Measurements from ENCODE around the gene ILDR1. TPM values are rescaled to one million over a fixed set of nuclear protein-coding genes. Genes with fewer than 3 reads are reported as not detected.

The ILDR1 gene
- total and polyA plus RNA-seq, 8 donors = 4.1 to 9.8 (median 5.3) TPM

DNA sequence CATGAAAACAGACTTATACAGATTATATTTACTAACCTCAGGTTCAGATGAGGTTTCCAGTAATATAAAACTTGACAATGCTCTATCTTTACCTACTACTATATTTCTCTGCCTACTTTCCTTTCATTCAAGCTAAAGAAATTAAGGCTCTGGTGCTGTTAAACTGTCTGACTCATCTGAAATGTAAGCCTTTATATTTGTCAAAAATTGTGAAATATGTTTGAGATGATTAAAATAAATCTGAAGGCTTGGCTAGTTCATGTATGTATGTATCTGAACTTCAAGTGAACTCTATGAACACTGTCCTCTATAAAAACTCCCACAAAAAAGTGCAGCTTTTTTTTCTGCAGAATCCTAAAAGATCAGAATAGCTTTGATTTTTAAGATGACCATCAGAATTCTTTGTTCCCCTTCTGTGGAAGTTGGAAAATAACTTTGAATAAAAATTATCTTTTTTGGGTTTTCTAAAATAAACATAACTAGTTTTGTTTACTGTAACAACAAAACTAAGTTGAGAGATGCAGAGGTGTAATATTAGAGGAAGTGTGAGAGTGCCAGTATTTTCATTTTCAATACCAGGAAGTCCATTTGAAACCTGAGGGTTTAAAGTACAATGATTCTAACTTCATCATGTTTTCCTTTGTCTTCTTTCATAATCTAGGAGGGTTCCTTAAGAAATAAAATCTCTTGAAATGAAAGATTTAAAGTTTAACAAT is 42.2 kb downstream of the ILDR1 start:
- TF ChIP-seq, protein P1, sequence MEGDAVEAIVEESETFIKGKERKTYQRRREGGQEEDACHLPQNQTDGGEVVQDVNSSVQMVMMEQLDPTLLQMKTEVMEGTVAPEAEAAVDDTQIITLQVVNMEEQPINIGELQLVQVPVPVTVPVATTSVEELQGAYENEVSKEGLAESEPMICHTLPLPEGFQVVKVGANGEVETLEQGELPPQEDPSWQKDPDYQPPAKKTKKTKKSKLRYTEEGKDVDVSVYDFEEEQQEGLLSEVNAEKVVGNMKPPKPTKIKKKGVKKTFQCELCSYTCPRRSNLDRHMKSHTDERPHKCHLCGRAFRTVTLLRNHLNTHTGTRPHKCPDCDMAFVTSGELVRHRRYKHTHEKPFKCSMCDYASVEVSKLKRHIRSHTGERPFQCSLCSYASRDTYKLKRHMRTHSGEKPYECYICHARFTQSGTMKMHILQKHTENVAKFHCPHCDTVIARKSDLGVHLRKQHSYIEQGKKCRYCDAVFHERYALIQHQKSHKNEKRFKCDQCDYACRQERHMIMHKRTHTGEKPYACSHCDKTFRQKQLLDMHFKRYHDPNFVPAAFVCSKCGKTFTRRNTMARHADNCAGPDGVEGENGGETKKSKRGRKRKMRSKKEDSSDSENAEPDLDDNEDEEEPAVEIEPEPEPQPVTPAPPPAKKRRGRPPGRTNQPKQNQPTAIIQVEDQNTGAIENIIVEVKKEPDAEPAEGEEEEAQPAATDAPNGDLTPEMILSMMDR (IDR thresholded peaks at IDR 0.05) = no peak
- Histone ChIP-seq H3K36me3 (no peaks in the 10 kb centered on the region), H3K9me3 (peaks cover 0 to 24% of the 10 kb centered on the region in 2 donors), H3K27me3 (no peaks in the 10 kb centered on the region), H3K27ac (no peak overlapping the region), H3K4me3 (no peak overlapping the region), H3K4me1 (no peaks in the 10 kb centered on the region)
- DNase-seq = no peak
- intact Hi-C loops (cut with DNase I) = no loop called here
- no peak for ATAC-seq

DNA sequence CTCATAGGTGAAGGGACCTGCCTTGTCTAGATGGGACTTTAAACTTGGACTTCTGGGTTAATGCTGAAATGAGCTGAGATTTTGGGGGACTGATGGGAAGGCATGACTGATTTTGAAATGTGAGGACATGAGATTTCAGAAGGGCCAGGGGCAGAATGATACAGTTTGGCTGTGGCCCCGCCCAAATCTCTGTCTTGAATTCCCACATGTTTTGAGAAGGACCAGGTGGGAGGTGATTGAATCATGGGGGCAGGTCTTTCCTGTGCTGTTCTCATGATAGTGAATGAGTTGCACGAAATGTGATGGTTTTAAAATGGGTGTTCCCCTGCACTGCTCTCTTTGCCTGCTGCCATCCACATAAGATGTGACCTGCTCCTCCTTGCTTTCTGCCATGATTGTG is 42.8 kb downstream of the ILDR1 start:
- no peak for ATAC-seq

DNA sequence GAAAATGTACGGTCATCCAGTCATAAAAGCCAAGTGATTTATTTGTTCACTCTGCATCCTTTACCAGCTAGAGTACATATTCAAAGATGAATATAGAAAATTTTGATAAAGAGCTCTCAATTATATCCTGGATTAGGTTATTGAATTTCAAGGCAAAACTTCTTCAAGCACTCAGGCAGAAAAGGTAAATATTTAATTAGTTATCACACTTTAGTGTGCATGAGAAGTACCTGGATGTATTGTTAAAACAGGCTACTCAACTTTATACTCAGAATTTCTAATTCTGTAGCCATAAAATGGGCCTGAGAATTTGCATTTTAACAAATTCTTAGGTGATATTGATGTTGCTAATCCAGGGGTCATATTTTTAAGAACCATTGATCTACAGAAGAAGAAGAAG is 45.3 kb downstream of the ILDR1 start:
- Histone ChIP-seq H3K4me3 (no peak overlapping the region), H3K9me3 (peaks cover 0 to 11% of the 10 kb centered on the region in 2 donors), H3K27ac (no peak overlapping the region), H3K4me1 (no peaks in the 10 kb centered on the region), H3K27me3 (no peaks in the 10 kb centered on the region), H3K36me3 (no peaks in the 10 kb centered on the region)
- TF ChIP-seq, protein P1 (IDR thresholded peaks at IDR 0.05) = no peak
- ATAC-seq (peak; percentile 69), DNase-seq (no peak)
- intact Hi-C loops (cut with DNase I) = no loop called here

More for the DNA sequence above, 42.8 kb downstream of the ILDR1 start:
- no peak for DNase-seq
- Histone ChIP-seq H3K9me3 (peaks cover 0 to 27% of the 10 kb centered on the region in 2 donors), H3K27me3 (no peaks in the 10 kb centered on the region), H3K27ac (no peak overlapping the region), H3K4me3 (no peak overlapping the region), H3K4me1 (no peaks in the 10 kb centered on the region), H3K36me3 (no peaks in the 10 kb centered on the region)
- intact Hi-C loops (cut with DNase I) = no loop called here
- TF ChIP-seq, protein P1 (IDR thresholded peaks at IDR 0.05) = no peak

DNA sequence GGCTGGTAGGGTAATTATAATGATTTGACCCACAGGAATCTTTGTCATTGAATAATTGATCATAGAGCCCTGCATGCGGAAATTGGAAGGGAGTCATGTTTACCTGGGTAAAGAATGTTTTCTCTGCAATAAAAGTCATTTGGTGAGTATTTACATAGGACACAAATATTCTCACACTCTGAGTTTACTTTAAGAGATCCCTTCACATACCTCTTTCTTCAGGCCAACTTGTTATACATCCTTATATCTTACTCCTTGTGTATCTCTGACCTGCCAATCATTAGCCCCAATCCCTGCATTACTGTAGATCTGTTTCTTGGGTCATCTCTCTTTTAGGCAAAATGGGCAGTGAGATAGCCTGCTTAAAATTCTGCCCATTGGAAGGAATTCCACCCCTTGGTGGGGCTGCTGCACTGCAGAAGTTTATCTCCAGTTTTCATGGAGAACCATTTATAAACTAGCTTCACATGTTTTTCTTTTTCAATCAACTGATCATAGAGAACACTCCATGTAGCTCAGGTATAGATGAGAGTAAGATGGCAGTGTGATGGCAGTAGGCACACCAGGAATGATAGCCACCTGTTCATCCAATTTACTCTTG is 46.2 kb downstream of the ILDR1 start:
- Histone ChIP-seq H3K9me3 (peaks cover 0 to 11% of the 10 kb centered on the region in 2 donors), H3K4me3 (no peak overlapping the region), H3K4me1 (no peaks in the 10 kb centered on the region), H3K27me3 (no peaks in the 10 kb centered on the region), H3K27ac (no peak overlapping the region), H3K36me3 (no peaks in the 10 kb centered on the region)
- DNase-seq (no peak), ATAC-seq (peak; percentile 39)
- TF ChIP-seq, protein P1 (IDR thresholded peaks at IDR 0.05) = no peak
- intact Hi-C loops (cut with DNase I) = no loop called here

DNA sequence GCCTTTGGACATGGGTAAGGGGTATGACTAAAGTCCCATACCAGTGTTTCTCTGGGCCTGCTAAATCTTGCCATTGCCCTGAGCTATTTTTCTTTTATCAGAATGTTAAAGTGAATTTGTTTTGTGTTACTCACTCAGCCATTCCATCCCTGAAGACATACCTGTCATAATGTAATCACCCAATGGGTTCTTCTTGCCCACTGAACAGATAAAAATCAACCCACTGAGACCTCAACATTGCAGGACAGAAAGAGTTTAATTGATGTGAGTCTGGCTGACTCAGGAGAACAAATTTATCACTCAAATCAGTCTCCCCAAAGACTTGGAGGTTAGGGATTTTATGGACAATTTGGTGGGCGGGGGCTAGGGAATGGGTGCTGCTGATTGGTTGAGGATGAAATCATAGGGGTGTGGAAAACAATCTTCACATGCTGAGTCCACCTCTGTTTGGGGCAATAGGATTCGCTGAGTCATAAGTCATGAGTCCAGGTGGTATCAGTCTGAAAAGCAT is 47.4 kb downstream of the ILDR1 start:
- intact Hi-C loops (cut with DNase I) = no loop called here
- DNase-seq (no peak), ATAC-seq (no peak)
- Histone ChIP-seq H3K4me3 (no peak overlapping the region), H3K36me3 (no peaks in the 10 kb centered on the region), H3K27me3 (no peaks in the 10 kb centered on the region), H3K27ac (no peak overlapping the region), H3K9me3 (peaks cover 0 to 11% of the 10 kb centered on the region in 2 donors), H3K4me1 (no peaks in the 10 kb centered on the region)
- TF ChIP-seq, protein P1 (IDR thresholded peaks at IDR 0.05) = no peak
